Natural killer cell treated with Interleukin-12 subunit alpha and Interleukin-12 subunit beta and Interleukin-15 and Interleukin-18, amount 100 ng/mL, for 72 hours (primary cell): ENCODE measurements around the gene MYLK. TPM values are rescaled to one million over a fixed set of nuclear protein-coding genes. Genes with fewer than 3 reads are reported as not detected.

Experiments
- ATAC-seq, 2 donors: fragments of 150-1000 bp; cut with Tn5 transposase in 1 of 2; sonication (Bioruptor Pico), chemical (Tn5 transposase) in 1 of 2; 2 replicates each; pipeline ENCODE4 v1.10.0; 2021
- DNase-seq: peaks from one replicate; pipeline ENCODE4 v3.0.0; 2022; ENCODE audit warnings: low spot score
- H3K27ac Mint-ChIP-seq, 2 donors: 1 replicate in 1 of 2; 2 replicates in 1 of 2; pipeline ENCODE4 v1.8.0; 2022; ENCODE audit warnings: mixed read lengths in 2 of 2, mild to moderate bottlenecking in 1 of 2, moderate library complexity in 1 of 2
- H3K27me3 Mint-ChIP-seq, 2 donors: 1 replicate in 1 of 2; 2 replicates in 1 of 2; pipeline ENCODE4 v1.8.0; 2022; ENCODE audit warnings: mixed read lengths in 2 of 2
- H3K36me3 Mint-ChIP-seq: one replicate; pipeline ENCODE4 v1.8.0; 2022; ENCODE audit warnings: mixed read lengths
- H3K4me1 Mint-ChIP-seq, 2 donors: 1 replicate in 1 of 2; 2 replicates in 1 of 2; pipeline ENCODE4 v1.8.0; 2022; ENCODE audit warnings: low read depth in 2 of 2, mixed read lengths in 2 of 2, mild to moderate bottlenecking in 1 of 2
- H3K4me3 Mint-ChIP-seq: one replicate; pipeline ENCODE4 v1.8.0; 2022; ENCODE audit warnings: mixed read lengths
- H3K9me3 Mint-ChIP-seq: 2 replicates; pipeline ENCODE4 v1.8.0; 2022; ENCODE audit warnings: mixed read lengths
- total RNA-seq, 2 donors: library from RNA; stranded (reverse); gene quantifications; one replicate each; pipeline ENCODE4 v1.2.3, GENCODE V29; 2022

MYLK gene
- total RNA-seq, 2 donors from 2014 or later, result 0.12 to 0.14 TPM

GRCh38 chr3:123832692-123833397 lies 51.3 kb downstream of the MYLK start:
- peaks cover 7% of the 10 kb centered on the region for H3K36me3 Mint-ChIP-seq
- H3K27ac Mint-ChIP-seq, result no peak overlapping the region
- no peak for DNase-seq
- peaks cover 5% of the 10 kb centered on the region for H3K9me3 Mint-ChIP-seq
- ATAC-seq, result no peak
- H3K27me3 Mint-ChIP-seq, result peaks cover 2 to 26% of the 10 kb centered on the region in 2 donors
- no peak overlapping the region for H3K4me3 Mint-ChIP-seq
- H3K4me1 Mint-ChIP-seq, result no peaks in the 10 kb centered on the region

- H3K4me1 Mint-ChIP-seq, result no peaks in the 10 kb centered on the region
- H3K27ac Mint-ChIP-seq, result no peak overlapping the region
- H3K36me3 Mint-ChIP-seq, result peaks cover 20% of the 10 kb centered on the region
- ATAC-seq (peak in 1 of 2 donors; percentile 24), DNase-seq (no peak)
- peaks cover 8% of the 10 kb centered on the region for H3K9me3 Mint-ChIP-seq
- H3K4me3 Mint-ChIP-seq, result no peak overlapping the region
- peaks cover 2 to 21% of the 10 kb centered on the region in 2 donors for H3K27me3 Mint-ChIP-seq
Observed at GRCh38 chr3:123831420-123831819, 52.7 kb downstream of the MYLK start.

GRCh38 chr3:123821920-123822319 lies 62.2 kb downstream of the MYLK start:
- Mint-ChIP-seq H3K9me3 (no peaks in the 10 kb centered on the region), H3K27me3 (peaks cover 16 to 17% of the 10 kb centered on the region in 2 donors), H3K36me3 (peaks cover 4% of the 10 kb centered on the region), H3K4me3 (no peak overlapping the region), H3K4me1 (no peaks in the 10 kb centered on the region), H3K27ac (no peak overlapping the region)
- DNase-seq (no peak), ATAC-seq (no peak)

DNA sequence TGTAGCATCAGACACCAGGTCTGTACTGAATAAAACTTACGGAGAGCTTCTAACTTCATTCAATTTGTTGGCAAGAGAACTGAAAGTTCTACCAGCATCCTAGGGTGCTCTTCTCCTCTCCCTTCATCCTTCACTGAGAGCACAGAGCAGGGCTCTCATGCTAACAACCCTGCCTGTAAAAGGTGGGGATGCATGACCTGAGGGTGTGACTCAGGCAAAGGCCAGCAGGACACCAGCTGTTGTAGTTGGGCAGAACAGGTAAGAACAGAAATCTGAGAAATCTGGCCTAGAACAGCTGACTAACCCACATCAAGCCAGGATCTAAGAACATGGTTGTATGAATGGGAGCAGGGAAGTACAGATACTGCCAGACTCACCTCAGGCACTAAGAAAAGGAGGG lies 64.2 kb downstream of the MYLK start:
- no peaks in the 10 kb centered on the region for H3K36me3 Mint-ChIP-seq
- no peak overlapping the region for H3K27ac Mint-ChIP-seq
- DNase-seq (no peak), ATAC-seq (no peak)
- peaks cover 16 to 17% of the 10 kb centered on the region in 2 donors for H3K27me3 Mint-ChIP-seq
- H3K9me3 Mint-ChIP-seq, result no peaks in the 10 kb centered on the region
- no peaks in the 10 kb centered on the region for H3K4me1 Mint-ChIP-seq
- H3K4me3 Mint-ChIP-seq, result no peak overlapping the region

DNA sequence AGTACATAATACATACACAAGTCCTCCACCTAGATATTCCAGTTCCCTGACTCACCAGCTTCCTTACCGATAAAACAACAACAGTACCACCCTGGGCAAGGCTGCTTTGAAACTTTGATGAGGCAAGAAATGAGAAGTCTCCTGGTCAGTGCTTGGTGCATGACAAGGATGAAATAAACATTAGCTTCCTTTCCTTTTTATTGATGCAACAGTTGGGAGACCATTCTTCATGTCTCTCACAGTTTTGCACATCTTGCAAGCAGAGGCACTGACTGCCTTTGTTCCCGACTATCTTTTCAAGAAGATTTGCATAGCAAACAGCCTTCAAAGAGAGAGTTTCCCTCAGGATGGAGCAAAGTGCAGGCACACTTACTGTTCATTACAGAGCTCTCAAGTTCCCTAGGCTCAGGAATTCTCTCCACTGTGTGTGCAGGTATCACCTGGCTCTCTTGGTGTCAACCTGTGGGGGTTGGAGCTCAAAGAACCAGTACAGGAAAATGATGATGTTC lies 65.2 kb downstream of the MYLK start:
- Mint-ChIP-seq H3K9me3 (no peaks in the 10 kb centered on the region), H3K36me3 (no peaks in the 10 kb centered on the region), H3K27ac (no peak overlapping the region), H3K27me3 (peaks cover 16% of the 10 kb centered on the region in 2 donors), H3K4me3 (no peak overlapping the region), H3K4me1 (no peaks in the 10 kb centered on the region)
- ATAC-seq, result no peak
- no peak for DNase-seq

DNA sequence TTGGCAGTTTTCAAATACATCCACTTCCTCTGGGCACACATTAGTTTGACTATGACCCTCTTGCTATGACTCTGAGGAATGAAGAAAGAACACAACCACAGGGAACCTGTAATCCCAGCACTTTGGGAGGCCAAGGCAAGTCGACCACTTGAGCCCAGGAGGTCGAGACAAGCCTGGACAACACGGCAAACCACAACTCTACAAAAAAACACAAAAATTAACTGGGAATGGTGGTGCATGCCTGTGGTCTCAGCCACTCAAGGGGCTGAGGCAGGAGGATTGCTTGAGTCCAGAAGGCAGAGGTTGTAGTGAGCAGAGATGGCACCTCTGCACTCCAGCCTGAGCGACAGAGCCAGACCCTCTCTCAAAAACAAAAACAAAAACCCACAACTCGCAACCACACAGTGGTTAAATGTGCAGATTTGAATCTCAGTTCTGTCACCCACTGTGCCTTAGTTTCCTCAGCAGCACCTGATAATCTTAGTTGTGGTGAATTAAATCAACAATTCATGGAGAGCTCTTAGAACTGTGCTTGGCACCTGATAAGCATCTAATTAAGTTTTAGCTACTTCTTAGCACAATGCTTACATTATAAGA lies 65.7 kb downstream of the MYLK start:
- Mint-ChIP-seq H3K27ac (no peak overlapping the region), H3K36me3 (no peaks in the 10 kb centered on the region), H3K27me3 (peaks cover 10 to 15% of the 10 kb centered on the region in 2 donors), H3K9me3 (no peaks in the 10 kb centered on the region), H3K4me3 (no peak overlapping the region), H3K4me1 (no peaks in the 10 kb centered on the region)
- ATAC-seq, result no peak
- DNase-seq, result no peak

DNA sequence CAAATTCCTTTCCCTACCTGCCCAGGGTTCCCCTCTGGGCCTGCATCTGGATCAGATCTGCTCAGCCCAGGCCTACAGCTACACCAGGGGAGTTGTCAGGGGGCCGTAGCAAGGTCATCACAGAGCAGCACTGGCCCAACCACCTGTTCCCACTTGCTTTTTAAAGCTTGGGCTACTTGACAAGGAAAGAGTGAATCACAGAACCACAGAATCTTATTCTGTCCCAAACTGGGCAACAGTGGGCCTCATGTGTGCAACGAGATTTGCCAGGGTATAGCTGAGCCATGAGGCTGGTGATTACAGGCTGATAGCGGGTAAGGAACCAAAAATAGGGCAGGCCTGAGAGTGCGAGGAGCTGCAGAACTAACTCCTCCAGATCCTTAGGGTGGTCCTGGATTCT lies 66.7 kb downstream of the MYLK start:
- Mint-ChIP-seq H3K36me3 (no peaks in the 10 kb centered on the region), H3K27ac (no peak overlapping the region), H3K4me1 (no peaks in the 10 kb centered on the region), H3K27me3 (peaks cover 6 to 10% of the 10 kb centered on the region in 2 donors), H3K4me3 (no peak overlapping the region), H3K9me3 (no peaks in the 10 kb centered on the region)
- no peak for DNase-seq
- ATAC-seq, result peak in 1 of 2 donors; percentile 43

DNA sequence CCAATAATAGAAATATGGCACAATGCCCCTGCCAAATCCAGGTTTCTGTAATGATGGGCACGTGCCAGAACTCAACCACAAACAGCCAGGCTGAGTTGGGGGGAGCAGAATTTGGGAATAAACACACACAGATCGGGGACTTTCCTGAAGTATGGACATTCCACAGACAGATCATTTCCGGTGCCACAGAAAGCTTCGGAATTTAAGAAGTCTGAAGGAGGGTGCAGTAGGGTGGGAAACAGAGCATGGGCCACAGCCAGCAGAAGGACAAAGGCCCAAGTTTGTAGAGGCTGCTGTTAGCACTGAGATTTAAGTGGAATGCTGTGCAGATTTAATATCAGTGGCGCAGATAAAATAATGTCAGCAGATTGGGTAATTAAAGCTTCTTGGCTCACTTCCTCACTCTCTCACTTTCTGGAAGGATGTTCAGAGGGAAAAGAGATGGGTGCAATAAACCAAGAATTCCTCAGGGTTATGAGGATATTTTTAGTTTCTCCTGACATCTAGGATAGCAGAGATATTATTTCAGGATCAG lies 67.4 kb downstream of the MYLK start:
- Mint-ChIP-seq H3K27me3 (peaks cover 6 to 10% of the 10 kb centered on the region in 2 donors), H3K9me3 (no peaks in the 10 kb centered on the region), H3K4me1 (no peaks in the 10 kb centered on the region), H3K27ac (no peak overlapping the region), H3K36me3 (no peaks in the 10 kb centered on the region), H3K4me3 (no peak overlapping the region)
- ATAC-seq, result no peak
- DNase-seq, result no peak

GRCh38 chr3:123815981-123816380 lies 68.2 kb downstream of the MYLK start:
- Mint-ChIP-seq H3K9me3 (no peaks in the 10 kb centered on the region), H3K27me3 (peaks cover 6 to 9% of the 10 kb centered on the region in 2 donors), H3K4me1 (no peaks in the 10 kb centered on the region), H3K4me3 (no peak overlapping the region), H3K27ac (no peak overlapping the region), H3K36me3 (no peaks in the 10 kb centered on the region)
- DNase-seq (no peak), ATAC-seq (no peak)

GRCh38 chr3:123813876-123814275 lies 70.3 kb downstream of the MYLK start:
- H3K9me3 Mint-ChIP-seq, result no peaks in the 10 kb centered on the region
- ATAC-seq (no peak), DNase-seq (no peak)
- no peaks in the 10 kb centered on the region for H3K4me1 Mint-ChIP-seq
- no peaks in the 10 kb centered on the region for H3K36me3 Mint-ChIP-seq
- H3K4me3 Mint-ChIP-seq, result no peak overlapping the region
- no peak overlapping the region for H3K27ac Mint-ChIP-seq
- peaks cover 0 to 4% of the 10 kb centered on the region in 2 donors for H3K27me3 Mint-ChIP-seq

DNA sequence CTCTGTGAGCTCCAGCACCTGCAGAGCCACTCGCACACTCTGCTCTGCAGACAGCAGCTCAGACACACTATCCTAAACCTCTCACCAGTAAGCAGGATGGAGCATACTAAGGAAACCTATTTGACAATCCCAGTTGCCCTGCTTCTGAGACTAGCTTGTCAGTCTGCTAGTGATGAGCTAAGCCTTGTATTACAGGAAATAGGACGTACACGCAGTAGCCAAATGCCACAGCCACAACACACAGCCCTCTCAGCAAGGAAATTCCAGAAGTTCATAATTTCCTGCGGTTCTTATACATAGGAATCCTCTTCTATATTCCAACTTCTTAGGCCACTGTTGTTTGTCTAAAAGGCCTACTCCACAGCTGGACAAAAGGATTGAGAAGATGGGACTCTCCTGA lies 74.5 kb downstream of the MYLK start:
- DNase-seq, result no peak
- no peaks in the 10 kb centered on the region for H3K4me1 Mint-ChIP-seq
- no peaks in the 10 kb centered on the region for H3K9me3 Mint-ChIP-seq
- no peak for ATAC-seq
- H3K27ac Mint-ChIP-seq, result no peak overlapping the region
- H3K36me3 Mint-ChIP-seq, result no peaks in the 10 kb centered on the region
- no peak overlapping the region for H3K4me3 Mint-ChIP-seq
- H3K27me3 Mint-ChIP-seq, result no peaks in the 10 kb centered on the region

- Mint-ChIP-seq H3K36me3 (no peaks in the 10 kb centered on the region), H3K4me1 (no peaks in the 10 kb centered on the region), H3K9me3 (no peaks in the 10 kb centered on the region), H3K27ac (no peak overlapping the region), H3K4me3 (no peak overlapping the region), H3K27me3 (no peaks in the 10 kb centered on the region)
- no peak for ATAC-seq
- no peak for DNase-seq
Observed at GRCh38 chr3:123808812-123809211, 75.3 kb downstream of the MYLK start.

- Mint-ChIP-seq H3K27ac (no peak overlapping the region), H3K36me3 (no peaks in the 10 kb centered on the region), H3K4me1 (no peaks in the 10 kb centered on the region), H3K27me3 (peaks cover 0 to 2% of the 10 kb centered on the region in 2 donors), H3K9me3 (no peaks in the 10 kb centered on the region), H3K4me3 (no peak overlapping the region)
- DNase-seq, result no peak
- no peak for ATAC-seq
Observed at GRCh38 chr3:123807820-123808219, 76.3 kb downstream of the MYLK start.

DNA sequence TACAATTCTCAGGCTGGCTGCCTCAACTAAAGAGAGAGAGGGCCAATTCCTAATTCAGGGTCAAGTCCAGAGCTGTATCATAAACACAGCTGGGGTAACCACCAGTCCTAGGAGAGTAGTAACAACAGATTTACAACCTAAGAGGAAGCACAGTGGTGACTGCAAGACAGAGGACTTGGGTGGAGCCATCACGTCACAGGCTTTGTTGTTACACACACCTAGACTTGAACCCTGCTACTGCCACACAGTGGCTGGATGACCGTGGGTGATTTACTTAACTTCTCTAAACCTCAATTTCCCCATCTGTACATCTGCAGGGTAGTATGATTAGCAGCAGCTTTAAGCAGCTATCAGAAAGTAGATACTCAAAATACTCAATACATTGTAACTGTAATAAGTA lies 78.6 kb downstream of the MYLK start:
- H3K36me3 Mint-ChIP-seq, result no peaks in the 10 kb centered on the region
- no peak overlapping the region for H3K27ac Mint-ChIP-seq
- H3K4me1 Mint-ChIP-seq, result no peaks in the 10 kb centered on the region

More for the DNA sequence above, 78.6 kb downstream of the MYLK start:
- DNase-seq (no peak), ATAC-seq (no peak)
- H3K27me3 Mint-ChIP-seq, result peaks cover 2 to 6% of the 10 kb centered on the region in 2 donors
- no peaks in the 10 kb centered on the region for H3K9me3 Mint-ChIP-seq
- no peak overlapping the region for H3K4me3 Mint-ChIP-seq
